Vagina (tissue), 2 donors: ENCODE data around the gene TXK. TPM values are rescaled to one million over a fixed set of nuclear protein-coding genes. Genes with fewer than 3 reads are reported as not detected.

ENCODE experiments used
- DNase-seq, 2 donors: peaks; one replicate each; pipeline ENCODE4 v3.0.0-alpha.2; 2017; ENCODE audit errors: extremely low spot score in 2 of 2
- H3K27ac ChIP-seq: fragments of 200-600 bp; sonication (generic); one replicate; pipeline ENCODE4 v1.5.1; 2019
- H3K27me3 ChIP-seq: fragments of 200-600 bp; sonication (generic); one replicate; pipeline ENCODE4 v1.5.1; 2019
- H3K36me3 ChIP-seq, 2 donors: fragments of 200-600 bp; sonication (generic); one replicate each; pipeline ENCODE4 v1.5.1; 2017 to 2019
- H3K4me1 ChIP-seq: fragments of 200-600 bp; sonication (generic); one replicate; pipeline ENCODE4 v1.5.1; 2019
- H3K4me3 ChIP-seq, 2 donors: fragments of 200-600 bp; sonication (generic); 1 replicate in 1 of 2; 2 replicates in 1 of 2; pipeline ENCODE4 v1.5.1; 2016 to 2019
- H3K9me3 ChIP-seq: fragments of 200-600 bp; sonication (generic); one replicate; pipeline ENCODE4 v1.5.1; 2019
- POLR2A ChIP-seq, 2 donors: fragments of 450-650 bp; IDR thresholded peaks; one replicate each; pipeline ENCODE4 v1.6.1; 2017; ENCODE audit warnings: antibody characterized with exemption in 2 of 2, mild to moderate bottlenecking in 2 of 2, moderate library complexity in 2 of 2
- POLR2AphosphoS5 ChIP-seq, 2 donors: sonication (generic); formaldehyde crosslinking; IDR thresholded peaks; one replicate each; pipeline ENCODE4 v1.9.0; 2017; ENCODE audit warnings: antibody characterized with exemption in 2 of 2, mild to moderate bottlenecking in 2 of 2, low read depth in 1 of 2; ENCODE audit not compliant: insufficient read depth in 1 of 2
- intact Hi-C: fragments of 100-400 bp; cut with DNase I; formaldehyde crosslinking; loops from one replicate; pipeline ENCODE4 v1.15.1; 2023
- total RNA-seq: library from RNA; depleted of rRNA; stranded (reverse); fragments of >200 nt; gene quantifications from one replicate; pipeline ENCODE4 v1.2.3, GENCODE V29; 2016
- TF ChIP-seq, protein P1 (sequence below), 3 experiments: fragments of 450-650 bp in 2 of 3; fragments of 200-600 bp in 1 of 3; sonication (generic) in 1 of 3; IDR thresholded peaks; one replicate each; pipeline ENCODE4 v1.5.1; 2017 to 2019; ENCODE audit warnings: antibody characterized with exemption in 3 of 3, mild to moderate bottlenecking in 2 of 3, moderate library complexity in 2 of 3

Gene TXK
- total RNA-seq, 1 donor from 2014 or later = 8.1 TPM

DNA sequence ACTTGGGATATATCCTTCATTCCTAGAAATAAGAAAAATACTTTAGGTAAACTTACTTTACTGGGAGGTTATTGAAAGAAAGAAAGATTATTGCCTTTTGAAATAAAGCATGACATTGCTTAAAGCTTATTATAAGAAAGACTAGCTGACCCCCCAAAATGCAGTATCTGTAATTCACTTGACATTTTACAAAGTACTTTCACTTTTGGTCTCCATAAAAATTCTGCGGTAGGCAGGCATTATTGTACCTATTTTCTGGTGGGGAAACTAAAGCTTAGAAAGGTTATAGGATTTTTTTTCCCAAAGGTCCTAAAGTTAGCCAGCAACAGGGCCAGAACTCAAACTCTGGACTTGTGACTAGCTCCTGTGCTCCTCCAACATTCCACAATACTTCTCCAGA, 29.7 kb upstream of the TXK start:
- no peaks in the 10 kb centered on the region for H3K9me3 ChIP-seq
- intact Hi-C loops = no loop called here
- TF ChIP-seq, protein P1, sequence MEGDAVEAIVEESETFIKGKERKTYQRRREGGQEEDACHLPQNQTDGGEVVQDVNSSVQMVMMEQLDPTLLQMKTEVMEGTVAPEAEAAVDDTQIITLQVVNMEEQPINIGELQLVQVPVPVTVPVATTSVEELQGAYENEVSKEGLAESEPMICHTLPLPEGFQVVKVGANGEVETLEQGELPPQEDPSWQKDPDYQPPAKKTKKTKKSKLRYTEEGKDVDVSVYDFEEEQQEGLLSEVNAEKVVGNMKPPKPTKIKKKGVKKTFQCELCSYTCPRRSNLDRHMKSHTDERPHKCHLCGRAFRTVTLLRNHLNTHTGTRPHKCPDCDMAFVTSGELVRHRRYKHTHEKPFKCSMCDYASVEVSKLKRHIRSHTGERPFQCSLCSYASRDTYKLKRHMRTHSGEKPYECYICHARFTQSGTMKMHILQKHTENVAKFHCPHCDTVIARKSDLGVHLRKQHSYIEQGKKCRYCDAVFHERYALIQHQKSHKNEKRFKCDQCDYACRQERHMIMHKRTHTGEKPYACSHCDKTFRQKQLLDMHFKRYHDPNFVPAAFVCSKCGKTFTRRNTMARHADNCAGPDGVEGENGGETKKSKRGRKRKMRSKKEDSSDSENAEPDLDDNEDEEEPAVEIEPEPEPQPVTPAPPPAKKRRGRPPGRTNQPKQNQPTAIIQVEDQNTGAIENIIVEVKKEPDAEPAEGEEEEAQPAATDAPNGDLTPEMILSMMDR (IDR thresholded peaks at IDR 0.05) = no peak
- TF ChIP-seq POLR2AphosphoS5 (IDR thresholded peaks at IDR 0.05; ENCODE audit: insufficient read depth in 1 of 2, low read depth in 1 of 2) (no peak), POLR2A (IDR thresholded peaks at IDR 0.05) (no peak)
- H3K27me3 ChIP-seq = no peaks in the 10 kb centered on the region
- DNase-seq = no peak
- no peak overlapping the region for H3K4me3 ChIP-seq
- no peaks in the 10 kb centered on the region for H3K4me1 ChIP-seq
- no peak overlapping the region for H3K27ac ChIP-seq
- H3K36me3 ChIP-seq = no peaks in the 10 kb centered on the region

DNA sequence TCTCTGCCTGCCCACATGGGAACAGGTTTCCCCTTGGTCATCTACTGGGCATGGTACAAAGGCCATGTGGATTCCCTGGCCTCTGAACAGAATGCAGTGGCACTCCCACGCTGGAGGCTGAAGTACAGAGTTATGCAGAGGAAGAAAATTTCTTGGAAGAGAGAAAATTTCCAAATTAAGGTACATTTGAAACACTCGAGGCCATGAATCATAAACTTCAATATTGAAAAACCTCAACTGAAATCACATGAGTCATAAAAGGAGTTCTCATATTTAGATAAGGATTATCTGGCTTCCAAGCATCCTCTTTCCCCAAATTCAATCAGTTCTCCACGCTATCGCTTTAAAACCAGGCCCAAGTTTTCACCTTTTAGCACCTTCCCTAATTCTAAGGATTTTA, 28.1 kb upstream of the TXK start:
- intact Hi-C loops = no loop called here
- H3K27ac ChIP-seq = no peak overlapping the region
- H3K36me3 ChIP-seq = no peaks in the 10 kb centered on the region
- H3K9me3 ChIP-seq = no peaks in the 10 kb centered on the region
- H3K27me3 ChIP-seq = no peaks in the 10 kb centered on the region
- H3K4me1 ChIP-seq = no peaks in the 10 kb centered on the region
- no peak for TF ChIP-seq POLR2AphosphoS5 (IDR thresholded peaks at IDR 0.05; ENCODE audit: insufficient read depth in 1 of 2, low read depth in 1 of 2)
- TF ChIP-seq POLR2A (IDR thresholded peaks at IDR 0.05) = no peak
- TF ChIP-seq, protein P1 (IDR thresholded peaks at IDR 0.05) = no peak
- no peak for DNase-seq
- H3K4me3 ChIP-seq = no peak overlapping the region

DNA sequence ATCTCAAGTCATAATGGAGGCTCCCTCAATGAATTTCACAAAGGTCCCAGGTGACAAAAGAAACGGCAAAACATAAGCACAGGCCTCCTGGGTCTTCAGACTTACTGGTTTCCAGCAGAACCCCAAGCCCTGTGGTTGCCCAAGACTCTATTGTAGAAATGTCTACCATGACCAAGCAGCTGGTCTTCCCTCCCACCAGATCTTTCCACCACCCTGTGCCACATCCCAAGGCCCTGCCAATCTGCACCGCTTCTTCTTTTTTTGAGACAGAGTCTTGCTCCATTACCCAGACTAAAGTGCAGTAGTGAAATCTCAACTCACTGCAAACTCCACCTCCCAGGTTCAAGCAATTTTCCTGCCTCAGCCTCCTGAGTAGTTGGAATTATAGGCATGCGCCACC, 23.2 kb upstream of the TXK start:
- Histone ChIP-seq H3K9me3 (peaks cover 3% of the 10 kb centered on the region), H3K27ac (no peak overlapping the region), H3K27me3 (no peaks in the 10 kb centered on the region), H3K4me1 (no peaks in the 10 kb centered on the region), H3K36me3 (peaks cover 0 to 28% of the 10 kb centered on the region in 2 donors), H3K4me3 (no peak overlapping the region)
- intact Hi-C loops = no loop called here
- no peak for DNase-seq
- TF ChIP-seq POLR2AphosphoS5 (IDR thresholded peaks at IDR 0.05; ENCODE audit: insufficient read depth in 1 of 2, low read depth in 1 of 2) (no peak), POLR2A (IDR thresholded peaks at IDR 0.05) (no peak)
- TF ChIP-seq, protein P1 (IDR thresholded peaks at IDR 0.05) = no peak

DNA sequence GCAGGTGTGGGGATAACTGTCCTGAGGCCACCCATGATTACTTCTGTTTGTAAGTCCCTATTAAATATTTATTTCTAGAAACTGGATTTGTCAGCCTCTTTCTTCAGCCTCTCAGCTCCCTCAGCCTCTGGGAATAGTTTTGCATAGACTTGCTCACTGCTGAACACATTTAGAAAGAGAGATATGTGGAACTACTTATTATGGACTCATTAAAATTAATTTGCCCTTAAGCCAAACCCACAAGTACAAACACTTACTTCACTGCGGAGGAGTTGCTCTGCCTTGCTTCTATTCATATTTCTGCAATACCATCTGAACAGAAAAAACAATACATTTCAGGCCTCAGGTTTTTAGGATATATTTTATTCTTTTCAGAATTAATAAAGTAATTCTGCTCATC, 22.4 kb upstream of the TXK start:
- no peak overlapping the region for H3K4me3 ChIP-seq
- H3K36me3 ChIP-seq = peaks cover 0 to 28% of the 10 kb centered on the region in 2 donors
- peaks cover 3% of the 10 kb centered on the region for H3K9me3 ChIP-seq
- intact Hi-C loops = no loop called here
- TF ChIP-seq, protein P1 (IDR thresholded peaks at IDR 0.05) = no peak
- TF ChIP-seq POLR2A (IDR thresholded peaks at IDR 0.05) = no peak
- no peak for TF ChIP-seq POLR2AphosphoS5 (IDR thresholded peaks at IDR 0.05; ENCODE audit: insufficient read depth in 1 of 2, low read depth in 1 of 2)
- H3K27me3 ChIP-seq = no peaks in the 10 kb centered on the region
- H3K27ac ChIP-seq = no peak overlapping the region
- H3K4me1 ChIP-seq = no peaks in the 10 kb centered on the region
- DNase-seq = no peak

DNA sequence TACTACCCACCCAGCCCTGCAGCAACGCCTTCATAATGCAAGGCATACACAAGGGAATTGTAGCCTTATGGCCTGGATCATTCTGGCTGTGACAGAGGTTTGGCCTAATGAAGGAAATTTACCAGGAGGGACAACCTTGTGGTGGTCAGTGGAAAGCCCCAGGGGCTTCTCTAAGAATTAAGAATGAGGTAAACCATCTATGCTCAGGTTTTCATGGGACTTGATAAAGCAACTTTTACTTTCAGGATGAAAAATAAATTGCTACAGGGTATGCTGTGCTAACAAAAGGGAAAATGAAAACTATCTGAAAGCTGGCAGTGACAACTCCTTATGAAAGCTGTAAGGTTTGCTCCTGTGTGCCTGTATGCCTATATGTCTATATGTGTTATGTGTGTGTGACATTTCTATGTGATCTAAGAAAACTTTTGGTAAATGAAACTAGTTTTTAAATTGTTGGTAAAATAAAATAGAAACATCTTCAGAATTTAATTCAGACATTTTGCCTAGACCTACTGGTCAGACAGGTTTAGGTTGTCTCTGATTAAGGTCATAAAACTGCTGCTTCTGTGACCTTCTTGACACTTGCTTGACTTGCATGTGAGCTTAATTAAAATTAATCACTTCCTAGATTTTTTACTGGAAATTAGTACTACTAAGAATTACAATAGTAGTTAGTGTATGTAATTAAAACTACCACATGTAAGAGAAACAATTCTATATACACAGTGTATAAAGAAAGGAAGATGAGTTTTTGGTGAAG, 19.9 kb upstream of the TXK start:
- Histone ChIP-seq H3K27ac (no peak overlapping the region), H3K9me3 (peaks cover 3% of the 10 kb centered on the region), H3K4me3 (no peak overlapping the region), H3K36me3 (peaks cover 0 to 28% of the 10 kb centered on the region in 2 donors), H3K27me3 (no peaks in the 10 kb centered on the region), H3K4me1 (no peaks in the 10 kb centered on the region)
- DNase-seq = no peak
- TF ChIP-seq POLR2A (IDR thresholded peaks at IDR 0.05) (no peak), POLR2AphosphoS5 (IDR thresholded peaks at IDR 0.05; ENCODE audit: insufficient read depth in 1 of 2, low read depth in 1 of 2) (no peak)
- TF ChIP-seq, protein P1 (IDR thresholded peaks at IDR 0.05) = no peak
- intact Hi-C loops = no loop called here
